ENCODE data around the gene SND1.

DNA sequence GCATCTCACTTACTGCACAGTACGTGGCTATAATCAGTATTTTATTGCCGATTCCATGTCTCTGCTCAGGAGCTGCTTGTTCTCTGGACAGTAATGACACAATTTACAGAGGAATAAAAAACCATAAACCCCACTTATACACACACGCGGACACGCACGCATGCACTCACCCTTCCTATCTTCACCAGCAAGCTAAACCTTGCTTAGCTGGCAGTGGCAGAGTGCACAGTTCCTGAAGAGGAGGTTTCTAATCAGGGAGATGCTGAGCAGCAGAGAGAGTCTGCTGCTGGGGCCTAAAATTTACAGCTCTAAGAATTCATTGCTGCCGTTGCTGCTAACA, 66.3 kb downstream of the SND1 start:
- TF ChIP-seq BACH2 (CRISPR knock-in tag; IDR thresholded peaks at IDR 0.05; ENCODE audit: borderline replicate concordance) (no peak), PPARA (CRISPR knock-in tag; IDR thresholded peaks at IDR 0.05; ENCODE audit: borderline replicate concordance) (no peak), RARB (CRISPR knock-in tag; IDR thresholded peaks at IDR 0.05) (no peak), GLIS3 (CRISPR knock-in tag; IDR thresholded peaks at IDR 0.05) (no peak), ZFP3 (CRISPR knock-in tag; IDR thresholded peaks at IDR 0.05) (no peak), ARNTL (CRISPR knock-in tag; IDR thresholded peaks at IDR 0.05; ENCODE audit: borderline replicate concordance, low read depth) (no peak), TCF4 (CRISPR knock-in tag; IDR thresholded peaks at IDR 0.05; ENCODE audit: borderline replicate concordance) (no peak), ZNF70 (CRISPR knock-in tag; IDR thresholded peaks at IDR 0.05) (no peak), ZNF8 (CRISPR knock-in tag; IDR thresholded peaks at IDR 0.05) (no peak), ZNF565 (CRISPR knock-in tag; conservative IDR thresholded peaks at IDR 0.05; ENCODE audit: low read depth) (no peak), ISL1 (CRISPR knock-in tag; IDR thresholded peaks at IDR 0.05) (no peak), OSR1 (CRISPR knock-in tag; IDR thresholded peaks at IDR 0.05) (no peak)
- TF ChIP-seq, protein P1, sequence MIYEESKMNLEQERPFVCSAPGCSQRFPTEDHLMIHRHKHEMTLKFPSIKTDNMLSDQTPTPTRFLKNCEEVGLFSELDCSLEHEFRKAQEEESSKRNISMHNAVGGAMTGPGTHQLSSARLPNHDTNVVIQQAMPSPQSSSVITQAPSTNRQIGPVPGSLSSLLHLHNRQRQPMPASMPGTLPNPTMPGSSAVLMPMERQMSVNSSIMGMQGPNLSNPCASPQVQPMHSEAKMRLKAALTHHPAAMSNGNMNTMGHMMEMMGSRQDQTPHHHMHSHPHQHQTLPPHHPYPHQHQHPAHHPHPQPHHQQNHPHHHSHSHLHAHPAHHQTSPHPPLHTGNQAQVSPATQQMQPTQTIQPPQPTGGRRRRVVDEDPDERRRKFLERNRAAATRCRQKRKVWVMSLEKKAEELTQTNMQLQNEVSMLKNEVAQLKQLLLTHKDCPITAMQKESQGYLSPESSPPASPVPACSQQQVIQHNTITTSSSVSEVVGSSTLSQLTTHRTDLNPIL (CRISPR knock-in tag; IDR thresholded peaks at IDR 0.05; ENCODE audit: low read depth): no peak
- TF ChIP-seq, protein P2, sequence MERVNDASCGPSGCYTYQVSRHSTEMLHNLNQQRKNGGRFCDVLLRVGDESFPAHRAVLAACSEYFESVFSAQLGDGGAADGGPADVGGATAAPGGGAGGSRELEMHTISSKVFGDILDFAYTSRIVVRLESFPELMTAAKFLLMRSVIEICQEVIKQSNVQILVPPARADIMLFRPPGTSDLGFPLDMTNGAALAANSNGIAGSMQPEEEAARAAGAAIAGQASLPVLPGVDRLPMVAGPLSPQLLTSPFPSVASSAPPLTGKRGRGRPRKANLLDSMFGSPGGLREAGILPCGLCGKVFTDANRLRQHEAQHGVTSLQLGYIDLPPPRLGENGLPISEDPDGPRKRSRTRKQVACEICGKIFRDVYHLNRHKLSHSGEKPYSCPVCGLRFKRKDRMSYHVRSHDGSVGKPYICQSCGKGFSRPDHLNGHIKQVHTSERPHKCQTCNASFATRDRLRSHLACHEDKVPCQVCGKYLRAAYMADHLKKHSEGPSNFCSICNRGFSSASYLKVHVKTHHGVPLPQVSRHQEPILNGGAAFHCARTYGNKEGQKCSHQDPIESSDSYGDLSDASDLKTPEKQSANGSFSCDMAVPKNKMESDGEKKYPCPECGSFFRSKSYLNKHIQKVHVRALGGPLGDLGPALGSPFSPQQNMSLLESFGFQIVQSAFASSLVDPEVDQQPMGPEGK (CRISPR knock-in tag; IDR thresholded peaks at IDR 0.05; ENCODE audit: borderline replicate concordance): no peak
